Measurements from ENCODE around the gene KLHL20.
"Not testable (repeated sequence)": the region's sequence is repeated elsewhere in the genome, so short reads cannot be mapped to it uniquely, and the experiment has no call there.

The KLHL20 gene

GRCh38 chr1:173688300-173688699 is 26.5 kb upstream of the KLHL20 start:
- TF ChIP-seq CTCF (IDR thresholded peaks at IDR 0.05; ENCODE audit: low read depth, low read length): no peak
- no peak for TF ChIP-seq POLR2A (IDR thresholded peaks at IDR 0.05; ENCODE audit: extremely low read depth, insufficient read length)
- TF ChIP-seq MAX (IDR thresholded peaks at IDR 0.05; ENCODE audit: low read depth, low read length): no peak
- TF ChIP-seq MYC (IDR thresholded peaks at IDR 0.05; ENCODE audit: low read depth, low read length): no peak
- no peak overlapping the region for H3K4me3 ChIP-seq (ENCODE audit: low read depth, low read length)
- no peak for DNase-seq (ENCODE audit: low read depth)

- no peak overlapping the region for H3K4me3 ChIP-seq (ENCODE audit: low read depth, low read length)
- DNase-seq (ENCODE audit: low read depth): no peak
- TF ChIP-seq MAX (IDR thresholded peaks at IDR 0.05; ENCODE audit: low read depth, low read length) (no peak), CTCF (IDR thresholded peaks at IDR 0.05; ENCODE audit: low read depth, low read length) (no peak), MYC (IDR thresholded peaks at IDR 0.05; ENCODE audit: low read depth, low read length) (no peak), POLR2A (IDR thresholded peaks at IDR 0.05; ENCODE audit: extremely low read depth, insufficient read length) (no peak)
These were observed 21.5 kb upstream of the KLHL20 start for GRCh38 chr1:173693238-173693637.

GRCh38 chr1:173701299-173701698 is 13.5 kb upstream of the KLHL20 start:
- H3K4me3 ChIP-seq (ENCODE audit: low read depth, low read length); DNase-seq (ENCODE audit: low read depth): not testable (repeated sequence)

GRCh38 chr1:173702736-173703135 is 12.0 kb upstream of the KLHL20 start:
- DNase-seq (ENCODE audit: low read depth): no peak
- H3K4me3 ChIP-seq (ENCODE audit: low read depth, low read length): no peak overlapping the region
- TF ChIP-seq CTCF (IDR thresholded peaks at IDR 0.05; ENCODE audit: low read depth, low read length) (no peak), POLR2A (IDR thresholded peaks at IDR 0.05; ENCODE audit: extremely low read depth, insufficient read length) (no peak), MAX (IDR thresholded peaks at IDR 0.05; ENCODE audit: low read depth, low read length) (no peak), MYC (IDR thresholded peaks at IDR 0.05; ENCODE audit: low read depth, low read length) (no peak)

- H3K4me3 ChIP-seq (ENCODE audit: low read depth, low read length): no peak overlapping the region
- TF ChIP-seq CTCF (IDR thresholded peaks at IDR 0.05; ENCODE audit: low read depth, low read length) (no peak), POLR2A (IDR thresholded peaks at IDR 0.05; ENCODE audit: extremely low read depth, insufficient read length) (no peak)
- DNase-seq (ENCODE audit: low read depth): no peak
These were observed 9.7 kb upstream of the KLHL20 start for GRCh38 chr1:173705117-173705516.

GRCh38 chr1:173708787-173709186 is 6.0 kb upstream of the KLHL20 start:
- DNase-seq (ENCODE audit: low read depth): no peak
- H3K4me3 ChIP-seq (ENCODE audit: low read depth, low read length): no peak overlapping the region
- no peak for TF ChIP-seq POLR2A (IDR thresholded peaks at IDR 0.05; ENCODE audit: extremely low read depth, insufficient read length)
- TF ChIP-seq MAX (IDR thresholded peaks at IDR 0.05; ENCODE audit: low read depth, low read length): no peak

GRCh38 chr1:173714441-173714758 is 381 bp upstream of the KLHL20 start:
- DNase-seq (ENCODE audit: low read depth): no peak
- TF ChIP-seq MAX (IDR thresholded peaks at IDR 0.05; ENCODE audit: low read depth, low read length) (no peak), MYC (IDR thresholded peaks at IDR 0.05; ENCODE audit: low read depth, low read length) (no peak), CTCF (IDR thresholded peaks at IDR 0.05; ENCODE audit: low read depth, low read length) (no peak), POLR2A (IDR thresholded peaks at IDR 0.05; ENCODE audit: extremely low read depth, insufficient read length) (no peak)
- H3K4me3 ChIP-seq (ENCODE audit: low read depth, low read length): peak overlapping the region; percentile 93

All from NB4 (cell line).